Left renal cortex interstitium (tissue), 4 donors: Measurements from ENCODE around the gene DIAPH1. TPM values are rescaled to one million over a fixed set of nuclear protein-coding genes. Genes with fewer than 3 reads are reported as not detected.

ENCODE experiments used
- polyA plus RNA-seq, 4 donors: library from polyadenylated mRNA; unstranded; fragments of 120-200 nt; gene quantifications; one replicate each; pipeline ENCODE4 v1.2.1, GENCODE V29; 2013; ENCODE audit not compliant: insufficient read length in 4 of 4

Gene DIAPH1
- polyA plus RNA-seq, 4 donors: 63.1 to 75.5 (median 68.4) TPM

Other genes starting within 250 kb of the DIAPH1 start
- gene PCDHGB3, start 248.8 kb downstream of the DIAPH1 start, polyA plus RNA-seq: 1 to 10 TPM; 1.9 to 2.9 (median 2.2) TPM
- gene PCDHGA6, start 245.1 kb downstream of the DIAPH1 start, polyA plus RNA-seq: 1 to 10 TPM; 5.7 to 8.9 (median 7.1) TPM
- gene PCDHGA7, start 236.3 kb downstream of the DIAPH1 start, polyA plus RNA-seq: 1 to 10 TPM; 2.0 to 2.6 (median 2.3) TPM
- 1 to 10 TPM; 4.4 to 6.1 (median 5.8) TPM for gene PCDHGB4, start 231.3 kb downstream of the DIAPH1 start, polyA plus RNA-seq
- under 1 TPM; 0.46 to 0.55 (median 0.51) TPM for gene PCDHGA8, start 226.4 kb downstream of the DIAPH1 start, polyA plus RNA-seq
- 10 to 100 TPM in 2 of 4 donors, 1 to 10 TPM in 2; 8.8 to 10.6 (median 10.0) TPM for gene PCDHGB5, start 221.1 kb downstream of the DIAPH1 start, polyA plus RNA-seq
- gene PCDHGA9, start 216.2 kb downstream of the DIAPH1 start, polyA plus RNA-seq: 1 to 10 TPM; 5.0 to 6.4 (median 5.3) TPM
- 1 to 10 TPM; 6.3 to 7.9 (median 7.4) TPM for gene PCDHGB6, start 211.0 kb downstream of the DIAPH1 start, polyA plus RNA-seq
- 1 to 10 TPM; 3.1 to 3.8 (median 3.6) TPM for gene PCDHGA10, start 206.0 kb downstream of the DIAPH1 start, polyA plus RNA-seq
- 10 to 100 TPM; 14.0 to 17.5 (median 14.3) TPM for gene PCDHGB7, start 201.3 kb downstream of the DIAPH1 start, polyA plus RNA-seq
- 1 to 10 TPM; 4.6 to 5.6 (median 5.1) TPM for gene PCDHGA11, start 197.9 kb downstream of the DIAPH1 start, polyA plus RNA-seq
- gene PCDHGA12, start 188.5 kb downstream of the DIAPH1 start, polyA plus RNA-seq: 1 to 10 TPM; 1.1 to 2.4 (median 1.5) TPM
- gene PCDHGC3, start 143.0 kb downstream of the DIAPH1 start, polyA plus RNA-seq: 100 to 1,000 TPM in 3 of 4 donors, 10 to 100 TPM in 1; 88.8 to 152 (median 118) TPM
- gene PCDHGC4, start 134.0 kb downstream of the DIAPH1 start, polyA plus RNA-seq: 1 to 10 TPM; 2.8 to 4.1 (median 3.0) TPM
- gene PCDHGC5, start 129.9 kb downstream of the DIAPH1 start, polyA plus RNA-seq: 1 to 10 TPM in 1 of 4 donors, under 1 TPM in 3; 0.22 to 1.1 (median 0.55) TPM
- gene HDAC3, start 17.8 kb upstream of the DIAPH1 start, polyA plus RNA-seq: 100 to 1,000 TPM in 2 of 4 donors, 10 to 100 TPM in 2; 82.6 to 125 (median 106) TPM
- gene RELL2, start 18.0 kb upstream of the DIAPH1 start, polyA plus RNA-seq: 1 to 10 TPM in 2 of 4 donors, under 1 TPM in 2; 0.55 to 2.0 (median 1.2) TPM
- gene FCHSD1, start 32.4 kb upstream of the DIAPH1 start, polyA plus RNA-seq: 10 to 100 TPM in 3 of 4 donors, 1 to 10 TPM in 1; 9.5 to 20.2 (median 14.6) TPM
- gene ARAP3, start 63.2 kb upstream of the DIAPH1 start, polyA plus RNA-seq: 10 to 100 TPM; 17.6 to 25.9 (median 21.6) TPM